HG03442 (cell line): Measurements from ENCODE around the gene AXL.

Experiments used
- ATAC-seq: cut with Tn5 transposase; IDR thresholded peaks from one replicate; pipeline ENCODE4 v1.9.1; 2021; ENCODE audit warnings: mild to moderate bottlenecking, moderate library complexity; ENCODE audit not compliant: unreplicated experiment

The AXL gene

DNA sequence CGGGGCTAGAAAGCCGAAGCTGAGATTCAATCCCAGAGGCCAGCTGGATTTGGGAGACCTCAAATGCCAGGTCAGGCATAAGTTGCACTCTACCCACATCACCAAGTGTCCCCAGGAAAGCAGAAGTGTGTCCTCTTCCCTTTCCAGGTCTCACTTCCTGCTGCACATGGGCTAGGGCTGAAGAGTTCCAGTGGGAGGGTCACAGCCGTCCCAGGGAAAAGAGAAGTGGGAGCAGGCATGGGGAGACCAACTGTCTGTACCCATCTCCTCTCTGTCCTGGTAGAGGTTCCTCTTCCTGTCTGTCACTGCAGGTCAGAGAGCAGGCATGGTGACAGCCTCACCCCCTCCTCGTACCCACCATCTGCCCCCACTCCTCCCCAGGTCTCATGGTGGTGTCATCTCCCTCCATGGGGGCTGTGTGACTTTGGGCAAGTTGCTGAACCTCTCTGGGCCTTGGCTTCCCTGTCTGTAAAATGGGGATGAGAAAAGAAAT is 14.8 kb downstream of the AXL start:
- ATAC-seq = no peak

DNA sequence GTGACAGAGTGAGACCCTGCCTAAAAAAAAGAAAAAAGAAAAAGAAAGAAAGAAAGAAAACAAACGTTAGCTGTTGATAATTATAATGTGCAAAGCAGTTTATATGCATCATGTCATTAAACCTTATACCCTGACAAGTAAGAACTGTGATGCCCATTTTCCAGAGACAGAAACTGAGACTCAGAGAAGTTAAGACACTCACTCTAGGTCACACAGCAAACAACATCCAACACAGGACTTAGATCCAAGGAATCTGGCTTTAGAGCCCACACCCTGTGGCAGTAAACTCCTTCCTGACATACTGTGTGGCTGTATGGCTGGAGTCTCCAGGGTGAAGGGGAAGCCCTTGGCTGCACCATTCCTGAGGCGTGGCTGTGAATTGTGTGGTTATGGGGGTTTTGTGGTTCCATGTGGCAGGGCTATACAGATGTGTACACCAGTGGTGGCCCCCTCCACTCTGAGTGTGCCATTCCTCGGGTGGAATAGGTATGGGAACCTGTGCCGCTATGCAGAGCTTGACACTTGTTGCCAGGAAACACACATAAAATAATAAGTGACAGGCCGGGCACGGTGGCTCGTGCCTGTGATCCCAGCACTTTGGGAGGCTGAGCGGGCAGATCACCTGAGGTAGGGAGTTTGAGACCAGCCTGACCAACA is 15.6 kb downstream of the AXL start:
- ATAC-seq = no peak

DNA sequence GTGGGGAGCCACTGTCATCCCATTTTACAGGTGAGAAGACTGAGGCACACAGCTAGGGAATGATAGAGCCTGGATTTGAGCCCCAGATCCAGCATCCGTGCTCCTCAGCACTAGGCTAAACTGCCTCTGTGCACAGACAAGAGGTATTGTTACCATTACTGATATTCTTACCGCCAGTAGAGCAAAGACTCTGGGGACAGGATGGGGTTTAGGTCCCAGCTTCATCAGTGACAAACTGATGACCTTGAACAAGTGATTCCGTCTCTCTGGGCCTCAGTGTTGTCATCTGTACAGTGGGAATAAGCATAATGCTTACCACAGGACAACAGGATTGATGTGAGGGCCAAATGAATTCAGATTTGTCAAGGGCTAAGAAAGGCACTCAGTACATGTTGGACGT is 16.5 kb downstream of the AXL start:
- ATAC-seq = no peak

DNA sequence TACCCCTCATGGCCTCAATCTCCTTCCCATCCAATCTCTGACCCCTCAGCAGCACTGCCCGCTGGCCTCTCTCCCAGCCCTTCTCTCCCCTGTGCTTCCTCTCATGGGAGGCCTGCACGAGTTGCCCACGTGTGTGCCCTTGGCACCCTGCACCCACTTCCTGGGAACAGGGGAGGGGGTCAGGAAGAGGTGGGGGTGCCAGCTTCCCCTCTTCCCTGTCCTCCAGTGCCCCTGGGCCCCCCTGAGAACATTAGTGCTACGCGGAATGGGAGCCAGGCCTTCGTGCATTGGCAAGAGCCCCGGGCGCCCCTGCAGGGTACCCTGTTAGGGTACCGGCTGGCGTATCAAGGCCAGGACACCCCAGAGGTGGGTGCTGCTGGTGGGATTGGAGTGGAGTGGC is 19.2 kb downstream of the AXL start:
- ATAC-seq = no peak

DNA sequence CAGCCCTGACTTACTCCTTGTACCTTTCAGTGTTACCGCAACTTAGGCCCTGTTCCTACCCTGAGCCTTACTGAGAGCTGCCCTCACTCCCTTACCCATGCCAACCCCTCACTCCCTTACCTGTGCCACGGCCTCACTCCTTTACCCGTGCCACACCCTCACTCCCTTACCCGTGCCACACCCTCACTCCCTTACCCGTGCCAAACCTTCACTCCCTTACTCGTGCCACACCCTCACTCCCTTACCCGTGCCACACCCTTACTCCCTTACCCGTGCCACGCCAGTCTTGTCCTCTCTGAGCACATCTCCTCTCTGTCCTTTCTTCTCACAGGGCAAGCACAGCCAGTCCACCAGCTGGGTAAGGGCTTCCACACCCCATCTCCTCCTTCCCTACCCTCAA is 20.3 kb downstream of the AXL start:
- no peak for ATAC-seq

DNA sequence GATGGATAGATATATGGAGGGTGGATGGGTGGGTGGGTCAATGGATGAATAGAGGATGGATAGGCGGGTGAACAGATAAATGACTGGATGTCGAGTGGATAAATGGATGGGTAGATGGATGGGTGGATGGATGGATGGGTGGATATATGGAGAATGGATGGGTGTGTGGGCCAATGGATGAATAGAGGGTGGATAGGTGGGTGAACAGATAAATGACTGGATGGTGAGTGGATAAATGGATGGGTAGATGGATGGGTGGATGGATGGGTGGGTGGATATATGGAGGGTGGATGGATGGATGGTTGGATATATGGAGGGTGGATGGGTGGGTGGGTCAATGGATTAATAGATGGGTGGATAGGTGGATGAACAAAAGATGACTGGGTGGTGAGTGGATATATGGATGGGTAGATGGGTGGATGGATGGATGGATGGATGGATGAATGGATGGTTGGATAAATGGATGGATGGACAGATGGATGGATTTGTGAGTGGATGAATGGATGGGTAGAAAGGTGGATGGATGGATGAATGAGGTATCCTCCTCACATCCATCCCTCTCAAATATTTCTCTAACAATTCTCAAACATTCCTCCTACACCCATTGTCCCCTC is 21.0 kb downstream of the AXL start:
- ATAC-seq = no peak

DNA sequence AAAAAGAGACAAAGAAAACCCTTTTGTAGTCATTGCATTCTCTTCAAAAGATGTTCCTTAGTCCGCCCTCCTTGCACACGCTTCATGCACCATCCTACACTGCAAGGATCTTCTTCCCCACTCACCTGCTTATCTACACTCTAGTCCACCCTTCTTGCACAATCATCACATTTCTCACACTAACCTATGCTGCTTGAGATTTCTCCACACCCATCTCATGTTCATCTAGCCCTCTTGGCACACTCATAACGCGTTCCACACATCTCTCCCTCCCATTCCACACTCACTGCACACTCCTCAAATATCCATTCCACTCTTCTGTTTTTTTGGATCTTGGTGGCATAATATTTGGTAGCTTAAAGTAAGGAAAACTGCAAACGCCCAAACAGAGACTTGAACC is 22.8 kb downstream of the AXL start:
- no peak for ATAC-seq

DNA sequence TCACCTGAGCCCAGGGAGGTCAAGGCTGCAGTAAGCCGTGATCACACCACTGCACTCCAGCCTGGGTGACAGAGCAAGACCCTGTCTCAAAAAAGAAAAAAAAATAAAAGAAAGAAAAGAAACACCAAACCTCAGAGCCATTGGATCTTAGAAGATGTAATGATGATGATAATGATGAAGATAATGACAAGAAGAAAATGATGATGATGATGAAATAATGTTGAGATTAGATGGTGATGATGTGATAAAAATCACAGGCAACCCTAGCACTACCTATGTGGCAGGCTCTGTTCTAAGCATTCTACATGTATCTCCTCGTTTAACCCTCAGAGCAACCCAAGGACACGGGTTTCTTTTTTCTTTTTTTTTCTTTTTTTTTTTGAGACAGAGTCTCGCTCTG is 25.1 kb downstream of the AXL start:
- no peak for ATAC-seq

DNA sequence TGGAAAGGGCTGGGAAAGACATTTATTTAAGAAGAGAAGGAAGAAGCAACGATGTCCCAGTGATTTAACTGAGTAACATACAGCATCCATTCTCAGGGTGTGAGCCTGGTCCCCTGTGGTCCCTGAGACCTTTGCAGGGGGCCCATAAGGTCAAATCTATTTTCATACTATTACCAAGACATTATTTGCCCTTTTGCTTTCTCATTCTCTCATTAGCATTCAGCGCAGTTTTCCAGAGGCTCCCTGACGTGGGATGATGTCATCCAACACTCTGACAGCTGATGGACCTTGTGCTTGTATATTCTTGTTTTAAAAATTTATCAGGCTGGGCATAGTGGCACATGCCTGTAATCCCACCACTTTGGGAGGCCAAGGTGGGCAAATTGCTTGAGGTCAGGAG is 26.8 kb downstream of the AXL start:
- ATAC-seq = no peak

DNA sequence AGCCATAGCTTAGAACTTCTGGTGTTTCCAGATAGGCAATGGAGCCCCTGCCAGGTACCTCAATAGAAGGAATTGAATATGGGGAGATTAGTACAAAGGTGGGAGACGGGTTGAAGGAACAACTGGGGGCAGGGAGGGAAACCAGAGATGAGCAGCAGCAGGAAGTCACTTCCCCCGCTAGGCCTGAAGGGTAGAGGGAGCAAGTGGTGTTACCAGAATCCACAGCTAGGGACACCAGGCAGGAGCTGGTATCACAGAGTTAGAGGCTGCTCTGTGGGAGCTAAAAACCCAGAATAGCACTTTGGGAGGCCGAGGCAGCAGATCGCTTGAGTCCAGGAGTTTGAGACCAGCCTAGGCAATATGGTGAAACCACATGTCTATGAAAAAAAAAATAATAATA is 29.9 kb downstream of the AXL start:
- ATAC-seq = no peak

DNA sequence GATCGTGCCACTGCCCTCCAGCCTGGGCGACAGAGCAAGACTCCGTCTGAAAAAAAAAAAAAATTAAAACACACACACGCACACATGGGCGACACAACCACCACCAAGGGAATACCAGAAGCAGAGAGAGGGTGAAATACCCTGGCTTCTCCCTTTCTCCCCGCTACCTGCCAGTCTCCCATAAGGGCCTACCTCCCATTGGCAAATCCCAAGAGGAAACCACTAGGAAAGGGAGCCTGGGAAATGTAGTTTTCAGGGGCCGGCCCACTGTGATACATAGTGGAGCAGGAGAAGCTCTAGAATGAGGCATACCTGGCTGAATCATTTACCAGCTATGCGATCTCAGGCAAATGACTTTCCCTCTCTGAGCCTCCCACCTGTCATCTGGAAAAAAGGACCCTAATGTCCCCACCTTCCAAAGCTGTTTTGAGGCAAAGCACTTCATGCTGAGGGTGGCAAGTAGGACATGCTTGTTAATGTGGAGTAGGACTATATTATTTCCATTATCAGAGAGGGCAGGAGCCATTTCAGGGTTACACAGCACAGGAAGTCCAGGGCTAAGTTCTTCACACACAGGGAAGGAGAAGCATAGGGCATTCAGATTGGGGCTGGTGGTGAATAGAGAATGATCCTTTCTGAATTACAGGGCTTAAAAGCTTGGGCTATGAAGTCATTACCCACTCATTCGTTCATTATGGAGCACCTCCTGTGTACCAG is 30.8 kb downstream of the AXL start:
- no peak for ATAC-seq

DNA sequence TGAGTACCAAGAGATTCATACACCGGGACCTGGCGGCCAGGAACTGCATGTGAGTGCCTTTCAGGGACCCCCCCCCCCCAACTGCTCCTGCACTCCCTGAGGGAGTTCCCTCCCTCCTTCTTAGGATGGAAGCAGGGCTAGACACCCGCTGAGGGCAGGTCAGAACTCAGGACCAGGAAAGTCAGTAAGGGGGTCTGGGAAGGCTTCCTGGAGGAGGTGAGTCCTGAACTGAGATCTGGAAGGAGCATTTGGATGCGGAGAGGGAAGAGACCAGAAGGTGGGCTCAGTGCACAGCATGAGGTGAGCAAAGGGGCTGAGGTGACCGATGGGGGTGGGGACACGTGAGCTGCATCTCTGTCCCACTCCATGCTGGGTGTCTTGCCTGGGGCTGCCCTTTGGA is 34.6 kb downstream of the AXL start:
- no peak for ATAC-seq

DNA sequence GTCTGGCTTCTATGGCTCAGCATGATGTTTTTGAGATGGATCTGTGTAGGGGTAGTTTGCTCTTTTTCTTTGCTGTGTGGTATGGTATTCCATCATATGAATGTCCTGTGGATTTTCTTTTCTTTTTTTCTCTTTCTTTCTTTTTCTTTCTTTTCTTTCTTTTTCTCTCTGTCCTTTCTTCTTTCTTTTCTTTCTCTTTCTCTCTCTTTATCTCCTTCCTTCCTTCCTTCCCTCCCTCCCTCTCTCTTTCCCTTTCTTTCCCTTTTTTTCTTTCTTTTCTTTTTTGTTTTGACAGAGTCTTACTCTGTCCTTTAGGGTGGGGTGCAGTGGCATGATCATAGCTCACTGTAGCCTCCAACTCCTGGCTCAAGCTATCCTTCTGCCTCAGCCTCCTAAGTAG is 36.1 kb downstream of the AXL start:
- ATAC-seq = no peak

DNA sequence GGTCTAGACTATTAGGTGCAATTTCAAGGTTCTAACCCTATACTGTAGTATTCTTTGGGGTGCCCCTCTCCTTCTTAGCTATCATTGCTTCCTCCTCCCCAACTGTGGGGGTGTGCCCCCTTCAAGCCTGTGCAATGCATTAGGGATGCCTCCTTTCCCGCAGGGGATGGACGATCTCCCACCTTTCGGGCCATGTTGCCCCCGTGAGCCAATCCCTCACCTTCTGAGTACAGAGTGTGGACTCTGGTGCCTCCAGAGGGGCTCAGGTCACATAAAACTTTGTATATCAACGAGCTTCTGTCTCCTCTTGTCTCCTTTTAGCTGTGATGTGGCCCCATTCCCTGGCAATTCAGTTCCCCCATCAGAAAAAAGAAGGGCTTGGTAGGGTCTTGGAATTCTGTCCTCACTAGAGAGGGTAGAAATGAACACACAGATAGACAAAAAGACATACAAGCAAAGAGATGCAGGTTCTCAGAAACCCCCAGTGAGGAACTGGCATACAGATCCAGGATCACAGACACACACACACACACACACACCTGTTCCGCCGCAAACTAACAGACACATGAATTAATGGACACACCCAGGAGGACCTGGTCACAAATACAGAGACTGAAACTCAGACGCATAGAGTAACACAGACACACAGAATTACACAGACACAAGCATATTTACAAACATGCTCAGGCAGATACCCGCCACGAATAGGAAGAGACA is 42.6 kb downstream of the AXL start:
- ATAC-seq = no peak

DNA sequence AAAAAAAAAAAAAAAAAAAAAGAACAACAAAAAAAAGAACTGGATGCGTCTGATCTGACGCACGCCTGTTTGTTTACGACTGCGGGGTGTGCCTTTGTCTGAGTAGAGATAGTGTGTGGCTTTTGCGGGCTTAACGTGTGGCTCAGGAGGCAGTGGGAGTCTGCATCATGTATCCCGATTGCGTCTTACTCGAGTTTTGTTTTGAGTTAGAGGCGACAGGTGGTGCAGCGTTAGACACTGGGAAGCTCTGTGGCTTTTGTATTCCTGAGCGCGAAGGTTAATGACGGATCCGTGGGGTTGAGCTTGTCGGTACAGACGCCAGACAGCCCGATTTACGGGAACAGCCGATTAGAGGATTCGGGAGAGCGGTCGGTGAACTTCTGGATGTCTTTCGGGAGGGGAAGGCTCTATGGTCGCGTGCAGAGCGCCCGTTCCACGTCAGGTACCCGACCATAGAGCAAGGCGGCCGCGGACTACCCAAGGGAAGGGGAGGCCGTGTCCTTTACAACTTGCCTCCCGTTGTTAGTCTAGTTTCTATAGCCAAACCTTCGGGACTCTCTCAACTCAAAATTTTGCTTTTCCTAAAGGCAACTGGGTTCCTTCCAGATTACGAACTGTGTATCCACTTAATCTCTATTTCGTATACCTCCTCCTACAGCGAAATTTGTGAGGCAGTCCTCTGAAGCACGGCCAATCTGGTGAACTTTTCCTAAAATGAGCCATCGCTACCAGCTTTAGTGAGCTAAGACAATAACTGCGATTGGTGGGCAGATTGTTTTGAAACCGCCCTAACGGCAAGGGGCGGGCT is 44.2 kb downstream of the AXL start:
- peak; percentile 1 for ATAC-seq

DNA sequence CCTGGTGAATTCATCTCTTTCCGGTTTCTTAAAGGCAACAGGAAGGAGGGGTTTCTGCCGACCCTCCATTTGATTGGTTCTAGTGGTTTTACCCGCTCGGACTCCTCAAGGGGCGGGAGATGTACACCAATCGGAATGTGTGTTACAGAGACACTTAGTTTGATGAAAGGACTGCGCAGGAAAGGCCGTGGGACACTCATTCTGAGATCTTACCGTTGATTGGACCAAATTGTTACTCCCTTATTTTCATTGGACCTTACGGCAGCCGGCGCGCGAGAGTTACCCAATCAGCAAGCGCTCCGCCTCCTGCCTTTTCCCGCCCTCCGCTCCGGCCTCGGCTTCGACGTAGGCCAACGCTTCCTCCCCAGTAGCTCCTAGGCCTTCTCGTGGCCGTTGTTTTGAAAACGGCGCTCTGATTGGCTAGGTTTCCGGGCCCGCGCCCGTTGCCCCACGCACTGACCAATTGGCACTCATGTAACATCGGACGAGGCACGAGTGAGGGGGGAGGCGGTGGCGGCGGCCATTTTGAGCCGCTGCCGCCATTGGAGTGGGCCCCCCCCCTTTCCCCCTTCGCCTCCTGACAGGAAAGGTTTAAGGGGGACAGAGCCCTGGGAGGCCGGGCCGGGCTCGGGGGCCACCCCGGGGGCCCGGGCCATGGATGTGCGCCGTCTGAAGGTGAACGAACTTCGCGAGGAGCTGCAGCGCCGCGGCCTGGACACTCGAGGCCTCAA is 45.0 kb downstream of the AXL start, which contains the start of gene HNRNPUL1:
Gene HNRNPUL1, plus strand, starts transcription at position 523 of the 731 bp plus-strand sequence. Its CDS starts 132 bp downstream, at position 655.
- ATAC-seq = peak; percentile 73

DNA sequence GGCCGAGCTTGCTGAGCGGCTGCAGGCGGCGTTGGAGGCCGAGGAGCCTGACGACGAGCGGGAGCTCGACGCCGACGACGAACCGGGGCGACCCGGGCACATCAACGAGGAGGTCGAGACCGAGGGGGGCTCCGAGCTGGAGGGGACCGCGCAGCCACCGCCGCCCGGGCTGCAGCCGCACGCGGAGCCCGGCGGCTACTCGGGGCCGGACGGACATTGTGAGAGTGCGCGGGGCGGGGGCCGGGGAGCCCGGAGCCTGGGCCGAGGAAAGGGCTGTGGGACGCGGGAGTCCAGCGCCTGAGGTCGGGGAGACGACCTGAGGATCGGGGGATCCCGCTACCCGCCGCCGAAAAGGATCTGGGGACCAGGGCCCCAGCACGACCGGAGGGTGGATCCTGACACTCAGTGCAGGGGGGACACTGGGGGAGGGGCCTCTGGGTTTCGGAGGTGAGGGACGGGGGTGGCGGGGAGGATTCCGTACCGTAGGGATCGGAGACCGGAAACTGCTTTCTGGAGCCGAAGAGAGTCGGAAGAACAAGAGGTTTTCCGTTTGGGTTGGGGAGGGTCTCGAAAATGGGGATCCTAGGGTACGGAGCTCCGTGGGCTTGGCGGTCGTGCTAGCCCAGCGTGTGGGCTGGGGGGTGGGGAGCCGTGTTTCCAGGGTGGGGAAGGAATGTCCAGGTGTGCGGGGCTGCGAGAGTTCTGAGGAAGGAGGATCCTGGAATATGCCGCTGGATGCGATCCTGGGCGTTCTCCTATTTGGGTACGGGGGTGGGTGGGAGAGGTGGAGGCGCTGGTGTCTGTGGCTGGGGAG is 45.8 kb downstream of the AXL start:
- no peak for ATAC-seq

DNA sequence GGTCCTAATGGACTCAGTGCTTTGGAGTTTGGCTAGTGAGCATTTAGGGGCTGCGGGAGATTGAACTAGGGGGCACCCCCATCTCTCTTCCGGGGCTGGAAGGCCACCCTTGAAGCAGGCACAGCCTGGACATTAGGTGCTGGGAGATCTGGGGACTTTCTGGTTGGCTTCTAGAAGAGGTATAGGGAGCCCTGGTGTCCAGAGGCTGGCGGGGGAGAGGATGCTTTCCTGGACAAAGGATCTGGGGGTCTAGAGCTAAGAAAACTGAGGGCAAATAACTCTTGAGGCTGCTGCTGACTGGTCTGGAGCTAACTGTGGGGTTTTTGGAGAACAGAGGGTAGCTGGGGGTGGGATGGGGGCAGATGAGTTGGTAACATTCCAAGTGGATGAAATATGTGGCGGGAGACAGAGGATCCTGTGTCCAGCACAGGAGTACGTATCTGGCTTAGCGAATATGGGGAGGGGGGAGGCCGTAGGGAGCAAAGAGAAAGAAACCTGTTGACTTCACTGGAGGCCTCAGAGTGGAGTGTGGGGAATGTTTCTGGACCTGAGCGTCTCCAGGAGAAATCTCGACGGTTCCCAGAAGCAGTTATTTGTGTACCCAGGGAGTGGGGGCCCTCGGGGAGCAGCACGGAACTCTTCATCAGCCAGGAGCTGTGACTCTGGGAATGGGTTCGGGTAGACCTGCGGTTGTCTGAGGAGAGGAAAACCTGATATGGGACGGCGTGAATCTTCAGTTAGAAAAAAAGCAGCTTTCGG is 46.6 kb downstream of the AXL start:
- ATAC-seq = no peak
